ENCODE data around the gene KHDC4. TPM values are rescaled to one million over a fixed set of nuclear protein-coding genes. Genes with fewer than 3 reads are reported as not detected.

The KHDC4 gene
- total RNA-seq, 1 experiment from 2014 or later, result 57.7 TPM

- Mint-ChIP-seq H3K9me3 (no peaks in the 10 kb centered on the region), H3K27me3 (ENCODE audit: low read depth) (peaks cover 9% of the 10 kb centered on the region), H3K4me1 (no peaks in the 10 kb centered on the region), H3K36me3 (ENCODE audit: insufficient read depth in 1 of 3, low read depth in 3 of 3) (no peaks in the 10 kb centered on the region), H3K27ac (no peak overlapping the region), H3K4me3 (no peak overlapping the region)
- Histone ChIP-seq H3K4me2 (ENCODE audit: insufficient read depth, insufficient read length, low read length) (no peak overlapping the region), H2BK20ac (ENCODE audit: low read depth, low read length, poor library complexity, severe bottlenecking) (no peak overlapping the region), H3K23ac (ENCODE audit: insufficient read length, low read depth, low read length) (no peak overlapping the region), H3K27me3 (ENCODE audit: insufficient read depth, low read length) (no peaks in the 10 kb centered on the region), H3K14ac (ENCODE audit: insufficient read depth, low read length) (no peak overlapping the region), H3K18ac (ENCODE audit: insufficient read length, low read depth, low read length) (no peak overlapping the region), H4K20me1 (ENCODE audit: control insufficient read depth, insufficient read depth, insufficient read length) (no peaks in the 10 kb centered on the region), H3K4ac (ENCODE audit: low read depth, low read length) (no peak overlapping the region), H2BK5ac (ENCODE audit: insufficient read length, low read length) (no peak overlapping the region), H3K9ac (ENCODE audit: extremely low read depth, insufficient read length, low read length) (no peak overlapping the region), H2AFZ (ENCODE audit: low read length) (no peak overlapping the region), H3K56ac (ENCODE audit: insufficient read length, low read depth, low read length) (no peak overlapping the region), H3K27ac (ENCODE audit: insufficient read length, low read depth, low read length) (no peak overlapping the region), H4K5ac (ENCODE audit: insufficient read length, low read depth, low read length) (no peak overlapping the region), H3K4me1 (ENCODE audit: insufficient read depth, low read length) (no peaks in the 10 kb centered on the region), H2AK5ac (ENCODE audit: insufficient read length, low read length) (no peak overlapping the region), H2BK120ac (ENCODE audit: low read depth, low read length, poor library complexity, severe bottlenecking) (no peak overlapping the region), H4K91ac (ENCODE audit: insufficient read length, low read depth, low read length) (no peak overlapping the region), H4K8ac (replicated peaks; ENCODE audit: insufficient read length, low read depth, low read length) (no peak overlapping the region), H3K9me3 (ENCODE audit: control insufficient read depth, low read depth, low read length) (no peaks in the 10 kb centered on the region), H3K23me2 (ENCODE audit: insufficient read length, low read depth, low read length, poor library complexity, severe bottlenecking) (no peaks in the 10 kb centered on the region), H3T11ph (ENCODE audit: low read length) (no peak overlapping the region), H3K79me1 (ENCODE audit: insufficient read depth, low read depth, low read length, poor library complexity, severe bottlenecking) (no peaks in the 10 kb centered on the region), H2BK12ac (ENCODE audit: insufficient read length, low read depth, low read length) (no peak overlapping the region), H2BK15ac (ENCODE audit: low read depth, low read length) (no peak overlapping the region), H3K79me2 (ENCODE audit: insufficient read depth, low read length) (no peaks in the 10 kb centered on the region)
- no CpG with 5 or more reads among the region's 8 CpGs for WGBS (ENCODE audit: extremely low coverage, insufficient read length, low lambda C conversion rate)
- DNase-seq, result no peak
- TF ChIP-seq CTCF (conservative IDR thresholded peaks at IDR 0.05), result no peak
Measured at GRCh38 chr1:155867766-155868165, 66.4 kb downstream of the KHDC4 start.

All from H9 (cell line).